ELF-1 (cell line): ENCODE results near the gene NSMF.

Experiments
- DNase-seq: peaks from one replicate; pipeline ENCODE4 v3.0.0-alpha.2; 2016; ENCODE audit warnings: low read depth, low spot score

NSMF gene, protein sequence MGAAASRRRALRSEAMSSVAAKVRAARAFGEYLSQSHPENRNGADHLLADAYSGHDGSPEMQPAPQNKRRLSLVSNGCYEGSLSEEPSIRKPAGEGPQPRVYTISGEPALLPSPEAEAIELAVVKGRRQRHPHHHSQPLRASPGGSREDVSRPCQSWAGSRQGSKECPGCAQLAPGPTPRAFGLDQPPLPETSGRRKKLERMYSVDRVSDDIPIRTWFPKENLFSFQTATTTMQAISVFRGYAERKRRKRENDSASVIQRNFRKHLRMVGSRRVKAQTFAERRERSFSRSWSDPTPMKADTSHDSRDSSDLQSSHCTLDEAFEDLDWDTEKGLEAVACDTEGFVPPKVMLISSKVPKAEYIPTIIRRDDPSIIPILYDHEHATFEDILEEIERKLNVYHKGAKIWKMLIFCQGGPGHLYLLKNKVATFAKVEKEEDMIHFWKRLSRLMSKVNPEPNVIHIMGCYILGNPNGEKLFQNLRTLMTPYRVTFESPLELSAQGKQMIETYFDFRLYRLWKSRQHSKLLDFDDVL

DNA sequence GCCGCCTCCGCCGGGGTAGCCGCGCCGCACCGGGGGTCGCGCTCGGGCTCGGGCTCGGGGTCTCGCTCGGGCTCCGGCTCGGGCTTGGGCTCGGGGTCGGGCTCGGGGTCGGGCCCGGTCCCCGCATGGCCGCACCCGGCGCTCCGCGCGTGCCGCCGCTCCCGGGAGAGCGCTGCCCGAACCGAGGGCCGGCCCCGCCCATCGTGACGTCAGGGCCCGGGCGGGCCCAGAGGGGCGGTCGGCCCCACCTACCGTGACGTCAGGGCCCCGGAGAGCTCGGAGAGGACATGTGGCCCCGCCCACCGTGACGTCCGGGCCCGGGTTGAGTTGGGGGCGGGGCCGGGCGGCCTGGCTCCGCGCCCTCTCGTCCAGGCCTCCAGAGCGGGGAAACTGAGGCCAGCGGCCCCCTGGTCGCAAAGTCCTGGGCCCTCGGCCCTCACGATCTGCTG lies at the start of gene NSMF:
TSS of gene NSMF (minus strand) at position 183 of the 449 bp plus-strand sequence. CDS start 232 bp downstream, outside the sequence.
- DNase-seq: peak; percentile 93

GRCh38 chr9:137506702-137507171 lies 47.6 kb upstream of the NSMF start:
- no peak for DNase-seq

GRCh38 chr9:137506274-137506673 lies 47.1 kb upstream of the NSMF start:
- DNase-seq: no peak

DNA sequence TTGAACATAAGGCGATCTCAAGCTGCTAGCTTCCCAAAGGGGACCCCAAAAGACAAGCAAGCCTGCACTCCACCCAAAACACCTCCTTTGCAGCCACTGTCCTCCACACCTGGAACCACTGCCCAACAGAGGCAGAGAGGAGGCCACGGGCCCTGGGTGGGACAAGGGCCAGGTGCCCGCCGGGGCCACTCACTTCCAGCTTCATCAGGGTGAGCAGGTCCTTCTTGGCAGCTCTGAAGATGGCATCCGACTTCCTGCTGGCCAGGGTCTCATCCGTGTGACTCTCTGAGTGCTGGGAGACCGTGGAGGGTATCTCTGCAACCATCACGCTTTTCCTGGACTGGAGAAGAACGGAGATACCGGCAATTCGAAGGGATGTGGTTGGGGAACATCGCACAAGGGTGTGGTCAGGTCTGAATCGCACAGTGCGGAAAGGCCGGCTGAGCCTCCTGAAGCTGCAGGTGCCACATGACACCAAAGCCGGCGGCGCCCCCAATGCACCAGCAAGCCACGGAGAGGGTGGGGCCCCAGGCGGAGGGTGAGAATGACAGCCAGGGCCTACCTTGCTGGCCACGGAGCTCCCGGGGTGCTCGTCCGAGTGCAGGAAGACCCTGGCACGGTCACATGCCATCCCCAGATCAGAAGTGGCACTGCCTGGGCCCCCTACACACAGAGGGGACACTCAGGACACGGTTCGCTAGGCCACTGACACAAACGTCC lies 46.4 kb upstream of the NSMF start:
- no peak for DNase-seq

DNA sequence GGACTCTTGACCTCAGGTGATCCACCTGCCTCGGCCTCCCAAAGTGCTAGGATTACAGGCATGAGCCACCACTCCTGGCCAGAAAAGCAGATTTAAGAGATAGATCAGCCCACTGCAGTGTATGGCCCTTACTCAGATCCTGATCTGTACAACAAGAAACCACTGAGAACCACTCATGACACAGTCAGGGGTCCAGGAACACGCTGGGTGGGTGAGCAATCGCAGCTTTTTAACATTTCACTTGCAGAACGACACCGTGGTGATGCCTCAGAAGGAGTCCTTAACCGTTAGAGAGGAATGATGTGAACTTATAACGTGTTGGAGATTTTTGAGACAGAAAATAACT lies 45.3 kb upstream of the NSMF start:
- no peak for DNase-seq

DNA sequence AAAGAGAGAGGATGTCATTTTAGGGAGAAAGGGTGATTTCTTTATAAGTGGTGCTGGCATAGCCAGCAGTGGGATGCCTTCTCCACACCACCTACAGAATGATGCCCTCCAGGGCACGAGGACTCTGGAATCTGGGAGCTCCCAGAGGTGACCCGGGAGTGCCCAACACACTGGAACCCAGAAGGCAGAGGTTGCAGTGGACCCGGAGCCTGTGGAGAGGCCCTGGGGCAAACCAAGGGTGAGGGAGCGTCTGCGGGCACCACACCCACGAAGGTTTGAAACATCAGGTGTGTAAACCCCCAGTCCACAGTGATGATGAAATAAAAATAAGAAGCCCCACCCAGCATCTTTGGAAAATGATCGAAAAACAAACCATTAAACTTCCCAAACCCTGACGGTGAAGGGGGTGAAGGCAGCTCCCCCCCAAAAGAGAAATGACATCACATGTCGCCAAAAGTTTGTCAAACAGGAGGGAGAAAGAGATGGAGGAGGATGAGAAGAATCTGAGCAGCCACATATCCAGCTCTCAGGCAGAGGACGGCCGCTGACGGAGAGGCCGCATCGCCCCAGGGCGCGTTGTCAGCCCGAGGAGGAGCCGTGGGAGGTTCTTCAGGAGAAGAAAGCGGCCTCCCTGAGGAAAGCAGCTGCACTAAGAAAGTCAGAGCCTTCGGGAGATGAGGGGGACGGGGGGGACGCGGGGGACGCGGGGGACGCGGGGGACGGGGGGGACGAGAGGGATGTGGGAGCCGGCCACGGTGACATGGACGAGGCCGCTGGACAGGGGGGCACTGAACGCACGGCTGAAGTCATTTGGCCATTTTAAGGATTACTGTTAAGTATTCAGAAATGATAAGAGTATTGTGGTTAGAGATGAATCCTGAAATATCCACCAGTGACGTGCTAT lies 43.1 kb upstream of the NSMF start:
- peak; percentile 79 for DNase-seq

- no peak for DNase-seq
Measured at GRCh38 chr9:137501457-137501856, 42.3 kb upstream of the NSMF start.

- no peak for DNase-seq
Measured at GRCh38 chr9:137500666-137501397, 41.7 kb upstream of the NSMF start.

DNA sequence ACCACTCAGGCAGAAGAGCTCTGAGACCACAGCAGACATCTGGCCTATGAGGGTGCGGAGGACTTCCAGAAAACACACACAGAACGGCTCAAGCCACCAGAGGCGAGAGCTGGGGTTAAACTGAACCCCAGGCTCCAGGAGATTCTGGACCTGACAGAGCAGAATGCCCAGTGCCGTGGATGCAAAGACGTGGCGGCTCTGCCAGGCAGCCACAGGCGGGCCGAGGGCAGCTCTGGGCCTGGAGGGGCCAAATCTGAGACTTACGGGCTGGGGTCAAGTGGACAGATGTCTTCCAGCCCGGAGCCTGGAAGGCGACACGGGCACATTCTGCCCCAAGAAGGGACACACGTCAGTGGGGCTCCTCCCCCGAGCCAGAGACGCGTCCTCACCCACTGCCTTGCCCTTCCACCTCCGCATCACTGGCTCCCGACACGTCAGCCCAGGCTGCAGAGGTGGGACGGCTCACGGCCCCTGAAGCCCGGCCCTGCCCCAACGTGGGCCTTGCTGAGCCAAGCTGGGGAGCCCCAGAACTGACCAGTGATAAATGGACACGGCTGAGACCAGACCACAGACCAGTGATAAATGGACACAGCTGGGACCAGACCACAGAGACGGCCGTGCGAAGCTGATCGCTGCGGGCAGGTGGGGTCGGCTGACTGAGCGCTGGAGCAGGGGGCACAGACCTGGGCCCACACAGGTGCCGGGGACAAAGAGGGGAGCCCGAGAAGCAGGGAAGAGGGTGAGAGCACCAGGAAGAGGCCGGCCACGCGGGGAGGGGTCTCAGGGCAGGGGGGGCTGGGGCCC lies 40.9 kb upstream of the NSMF start:
- DNase-seq: no peak

- DNase-seq: no peak
Measured at GRCh38 chr9:137499416-137499815, 40.3 kb upstream of the NSMF start.

- DNase-seq: no peak
Measured at GRCh38 chr9:137498720-137499150, 39.6 kb upstream of the NSMF start.

DNA sequence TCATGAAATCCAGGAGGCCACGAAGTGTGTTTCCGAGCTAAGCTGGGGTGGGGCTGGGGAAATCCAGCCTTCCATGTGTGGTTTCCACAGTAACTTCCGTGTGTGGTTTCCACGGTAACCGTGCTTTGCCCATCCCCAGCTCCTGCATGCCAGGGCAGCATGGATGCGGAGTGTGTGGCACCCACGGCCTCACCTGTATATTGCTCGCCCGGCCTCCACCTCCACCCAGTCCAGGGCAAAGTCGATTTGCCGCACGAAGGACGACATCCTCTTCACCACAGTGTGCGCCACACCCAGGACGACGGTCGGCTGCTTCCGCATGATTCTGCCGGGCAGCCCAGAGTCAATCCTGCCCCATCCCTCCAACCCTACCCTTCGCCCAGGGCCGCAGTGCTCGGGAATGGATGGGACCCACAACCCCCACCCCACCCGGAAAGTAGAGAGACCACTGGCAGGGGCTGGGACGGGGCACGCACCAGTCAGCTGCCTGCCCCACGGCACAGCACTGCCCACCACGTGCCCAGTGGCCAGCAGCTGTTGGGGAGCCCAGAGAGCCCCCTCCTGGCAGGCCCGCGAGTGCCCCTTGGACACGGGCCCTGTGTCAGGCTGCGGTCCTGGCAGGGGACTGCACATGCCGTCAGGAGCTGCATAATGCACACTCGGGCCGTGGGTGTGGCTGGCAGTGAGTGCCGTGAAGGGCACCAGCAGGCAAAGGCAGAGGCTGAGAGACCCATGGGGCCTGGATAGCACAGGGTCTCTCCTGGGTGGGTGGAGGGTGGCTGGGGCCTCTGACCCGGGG lies 39.0 kb upstream of the NSMF start:
- DNase-seq: no peak

- DNase-seq: no peak
Measured at GRCh38 chr9:137496601-137497375, 37.7 kb upstream of the NSMF start.

- no peak for DNase-seq
Measured at GRCh38 chr9:137494550-137495351, 35.6 kb upstream of the NSMF start.

- no peak for DNase-seq
Measured at GRCh38 chr9:137494104-137494544, 35.0 kb upstream of the NSMF start.

DNA sequence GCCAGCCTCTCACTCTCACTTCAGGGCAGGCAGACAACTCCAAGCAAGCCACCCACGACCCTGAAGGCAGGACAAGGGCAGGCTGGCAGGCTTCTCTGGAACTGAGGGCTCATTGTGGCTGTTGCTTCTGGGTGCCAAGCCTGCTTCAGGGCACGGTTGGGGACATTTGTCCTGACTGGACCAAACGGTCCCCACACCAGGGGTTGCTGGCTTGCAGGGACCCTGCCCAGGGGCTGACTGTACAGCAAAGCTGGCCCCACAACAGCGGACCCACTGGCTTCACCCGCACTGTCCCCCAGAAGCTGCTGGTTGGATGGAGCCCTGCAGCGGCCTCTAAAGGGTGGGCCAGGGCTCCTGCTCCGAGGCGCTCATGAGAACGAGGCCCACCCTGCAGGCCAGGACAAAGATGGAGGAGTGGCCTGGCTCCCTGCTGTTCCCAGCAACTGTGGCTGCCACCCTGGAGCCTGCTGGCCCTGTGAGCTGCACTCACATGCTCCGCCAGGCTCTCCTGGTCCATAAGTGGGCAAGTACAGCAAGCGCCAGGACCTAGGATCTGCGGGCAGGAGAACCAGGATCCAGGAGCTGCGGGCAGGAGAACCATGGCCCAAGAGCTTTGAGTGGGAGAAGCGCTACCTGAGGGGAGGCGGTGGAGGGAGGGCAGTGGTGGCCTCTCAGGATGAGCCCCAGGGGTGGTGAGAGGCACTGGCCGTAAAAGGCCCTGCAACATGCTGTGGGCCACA lies 34.4 kb upstream of the NSMF start:
- DNase-seq: no peak
